Astrocyte of the spinal cord (primary cell): ENCODE results near the gene HNRNPLL.
A peak's percentile ranks its signal among the peaks of the same experiment; 100 is the strongest.

Experiments
- DNase-seq: peaks from one replicate; pipeline ENCODE4 v3.0.0; 2011; ENCODE audit warnings: low read depth, low spot score
- H3K4me3 ChIP-seq: 2 replicates; pipeline ENCODE4 v1.5.1; 2011; ENCODE audit warnings: low read depth, mild to moderate bottlenecking, low read length, moderate library complexity
- CTCF ChIP-seq: IDR thresholded peaks from 2 replicates; pipeline ENCODE4 v1.5.1; 2012; ENCODE audit warnings: low read depth, mild to moderate bottlenecking, low read length, inconsistent platforms
- in situ Hi-C: cut with HindIII; loops from 2 replicates; pipeline ENCODE4 v1.10.0; 2017; ENCODE audit warnings: low sequenced_read_pairs

Gene HNRNPLL

GRCh38 chr2:38597115-38597514, 5.6 kb downstream of the HNRNPLL start:
- TF ChIP-seq CTCF: no peak
- no peak overlapping the region for H3K4me3 ChIP-seq
- in situ Hi-C loops: no loop called here
- DNase-seq: no peak

DNA sequence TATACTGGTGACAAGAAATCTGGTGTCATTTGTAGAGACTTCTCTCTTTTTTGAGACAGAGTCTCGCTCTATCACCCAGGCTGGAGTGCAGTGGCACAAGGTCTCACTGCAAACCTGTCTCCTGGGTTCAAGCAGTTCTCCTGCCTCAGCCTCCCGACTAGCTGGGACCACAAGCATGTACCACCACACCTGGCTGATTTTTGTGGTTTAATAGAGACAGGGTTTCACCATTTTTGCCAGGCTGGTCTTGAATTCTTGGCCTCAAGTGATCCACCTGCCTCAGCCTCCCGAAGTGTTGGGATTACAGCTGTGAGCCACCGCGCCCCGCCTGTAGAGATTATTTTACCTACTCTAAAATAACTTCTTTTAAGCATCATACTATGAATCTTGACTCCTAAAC, 6.5 kb downstream of the HNRNPLL start:
- TF ChIP-seq CTCF: no peak
- in situ Hi-C loops: no loop called here
- DNase-seq: no peak
- H3K4me3 ChIP-seq: no peak overlapping the region

GRCh38 chr2:38592951-38593350, 9.8 kb downstream of the HNRNPLL start:
- TF ChIP-seq CTCF: no peak
- H3K4me3 ChIP-seq: no peak overlapping the region
- no peak for DNase-seq
- in situ Hi-C loops: no loop called here

DNA sequence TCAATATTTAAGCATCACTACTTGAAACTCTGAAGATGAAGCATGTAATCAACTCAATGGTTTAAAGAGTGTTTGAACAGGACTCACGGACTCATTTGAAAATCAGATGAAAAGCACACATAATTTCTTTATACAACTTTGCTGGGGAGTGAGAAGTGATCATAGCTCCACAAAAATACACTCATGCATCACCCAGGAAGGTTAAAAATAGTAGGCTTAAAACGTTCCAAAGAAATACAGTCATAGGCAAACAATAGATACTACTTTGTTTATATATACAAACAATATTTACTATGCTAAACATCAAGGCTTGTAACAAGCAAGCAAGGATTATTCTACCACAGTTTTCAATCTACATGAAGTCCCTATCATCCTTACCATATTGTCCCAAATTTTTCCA, 11.6 kb downstream of the HNRNPLL start:
- in situ Hi-C loops: no loop called here
- H3K4me3 ChIP-seq: no peak overlapping the region
- no peak for TF ChIP-seq CTCF

GRCh38 chr2:38590053-38590452, 12.7 kb downstream of the HNRNPLL start:
- peak; percentile 43 for TF ChIP-seq CTCF
- no peak overlapping the region for H3K4me3 ChIP-seq
- DNase-seq: no peak
- in situ Hi-C loops: no loop called here

More for the DNA sequence above, 11.6 kb downstream of the HNRNPLL start:
- DNase-seq: no peak

DNA sequence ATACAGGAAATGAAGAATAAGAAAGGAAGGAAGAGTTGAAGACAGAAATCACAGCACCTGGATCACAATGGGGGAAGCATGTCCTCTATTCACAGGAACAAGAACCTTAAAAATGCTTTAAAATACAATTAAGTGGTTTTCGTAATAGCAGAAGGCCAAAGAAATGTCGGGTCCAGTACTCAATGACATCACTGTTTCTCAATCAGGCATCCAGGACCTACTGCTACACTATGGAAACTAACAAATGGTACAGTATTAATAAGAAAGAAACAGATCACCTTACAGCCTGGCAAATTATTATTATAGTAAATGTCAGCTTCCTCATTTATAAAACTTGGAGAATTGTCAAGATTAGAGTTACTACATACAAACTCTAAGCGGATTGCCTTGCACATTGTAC, 15.8 kb downstream of the HNRNPLL start:
- in situ Hi-C loops: no loop called here
- DNase-seq: no peak

More for the DNA sequence above, 15.8 kb downstream of the HNRNPLL start:
- TF ChIP-seq CTCF: no peak
- no peak overlapping the region for H3K4me3 ChIP-seq
